Right cardiac atrium (tissue), 5 donors: ENCODE data around the gene QSOX1. TPM values are rescaled to one million over a fixed set of nuclear protein-coding genes. Genes with fewer than 3 reads are reported as not detected.

Experiments used
- ATAC-seq, 2 donors: fragments of 200-7000 bp; cut with Tn5 transposase; one replicate each; pipeline versions ENCODE4 v1.8.0 to v1.9.1; 2020; ENCODE audit warnings: moderate library complexity in 2 of 2, mild to moderate bottlenecking in 1 of 2
- DNase-seq, 3 donors: peaks; one replicate each; pipeline ENCODE4 v3.0.0-alpha.2; 2020
- H3K27ac ChIP-seq: one replicate; pipeline ENCODE4 v1.5.1; 2013; ENCODE audit warnings: mild to moderate bottlenecking, low read length, control low read depth, moderate library complexity
- H3K27me3 ChIP-seq: one replicate; pipeline ENCODE4 v1.6.1; 2013; ENCODE audit not compliant: control insufficient read depth, insufficient read depth
- H3K4me1 ChIP-seq: one replicate; pipeline ENCODE4 v1.6.1; 2013; ENCODE audit warnings: low read length; ENCODE audit not compliant: control insufficient read depth, insufficient read depth
- H3K4me3 ChIP-seq: one replicate; pipeline ENCODE4 v1.5.1; 2013; ENCODE audit warnings: low read length, control low read depth
- H3K9me3 ChIP-seq: one replicate; pipeline ENCODE4 v1.6.1; 2013; ENCODE audit warnings: low read length; ENCODE audit not compliant: control insufficient read depth
- WGBS: extraction: QIAGEN DNeasy Blood & Tissue Kit; methylation state at CpG from one replicate; pipeline ENCODE4 v1.1.7; 2013; 5-methylcytosine and 5-hydroxymethylcytosine counted together
- intact Hi-C, 4 donors: fragments of 100-400 bp; cut with DNase I; formaldehyde crosslinking; loops; one replicate each; pipeline versions ENCODE4 v1.11.0 to v1.14.0; 2022 to 2023
- long read RNA-seq, 4 donors: library from polyadenylated mRNA; unstranded; transcript quantifications; one replicate each; pipeline ENCODE4 v2.0.0, GENCODE V29; 2020 to 2021
- polyA plus RNA-seq: library from polyadenylated mRNA; stranded (reverse); fragments of 200-250 nt; gene quantifications from one replicate; pipeline ENCODE4 v1.2.3, GENCODE V29; 2013
- total RNA-seq, 4 donors: library from RNA; stranded (reverse); fragmentation: NEBNext Ultra II Directional; extraction: Animal tissue kit (Norgen Biotek cat#: 25700); gene quantifications; one replicate each; pipeline ENCODE4 v1.2.1, GENCODE V29; 2021
- donor health status: healthy with polysubstance abuse.
- donor health status: DM: no; HTN: yes; CAD: no.
- donor health status: DM: no; HTN: no; CAD: no.
- donor health status: DM: no; HTN: yes; CAD: no; lungs with severe emphysema.
- donor health status: DM: yes; HTN: yes; CAD: no.

The QSOX1 gene, protein sequence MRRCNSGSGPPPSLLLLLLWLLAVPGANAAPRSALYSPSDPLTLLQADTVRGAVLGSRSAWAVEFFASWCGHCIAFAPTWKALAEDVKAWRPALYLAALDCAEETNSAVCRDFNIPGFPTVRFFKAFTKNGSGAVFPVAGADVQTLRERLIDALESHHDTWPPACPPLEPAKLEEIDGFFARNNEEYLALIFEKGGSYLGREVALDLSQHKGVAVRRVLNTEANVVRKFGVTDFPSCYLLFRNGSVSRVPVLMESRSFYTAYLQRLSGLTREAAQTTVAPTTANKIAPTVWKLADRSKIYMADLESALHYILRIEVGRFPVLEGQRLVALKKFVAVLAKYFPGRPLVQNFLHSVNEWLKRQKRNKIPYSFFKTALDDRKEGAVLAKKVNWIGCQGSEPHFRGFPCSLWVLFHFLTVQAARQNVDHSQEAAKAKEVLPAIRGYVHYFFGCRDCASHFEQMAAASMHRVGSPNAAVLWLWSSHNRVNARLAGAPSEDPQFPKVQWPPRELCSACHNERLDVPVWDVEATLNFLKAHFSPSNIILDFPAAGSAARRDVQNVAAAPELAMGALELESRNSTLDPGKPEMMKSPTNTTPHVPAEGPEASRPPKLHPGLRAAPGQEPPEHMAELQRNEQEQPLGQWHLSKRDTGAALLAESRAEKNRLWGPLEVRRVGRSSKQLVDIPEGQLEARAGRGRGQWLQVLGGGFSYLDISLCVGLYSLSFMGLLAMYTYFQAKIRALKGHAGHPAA
- total RNA-seq (100 to 1,000 TPM; 349 to 399 (median 370) TPM), polyA plus RNA-seq (218 TPM)
- long read RNA-seq, donor 1, full-length matches to known transcripts: 330 of 696 reads
- long read RNA-seq, donor 1, partial matches to known transcripts: 309 of 696 reads
- long read RNA-seq, donor 1, other reads (novel, unspliced or antisense): 57 of 696 reads
- long read RNA-seq, donor 2, full-length matches to known transcripts: 202 of 385 reads
- long read RNA-seq, donor 2, partial matches to known transcripts: 133 of 385 reads
- long read RNA-seq, donor 2, other reads (novel, unspliced or antisense): 50 of 385 reads
- long read RNA-seq, donor 3, full-length matches to known transcripts: 445 of 1,190 reads
- long read RNA-seq, donor 3, partial matches to known transcripts: 589 of 1,190 reads
- long read RNA-seq, donor 3, other reads (novel, unspliced or antisense): 156 of 1,190 reads
- long read RNA-seq, donor 4, full-length matches to known transcripts: 210 of 412 reads
- long read RNA-seq, donor 4, partial matches to known transcripts: 149 of 412 reads
- long read RNA-seq, donor 4, other reads (novel, unspliced or antisense): 53 of 412 reads

DNA sequence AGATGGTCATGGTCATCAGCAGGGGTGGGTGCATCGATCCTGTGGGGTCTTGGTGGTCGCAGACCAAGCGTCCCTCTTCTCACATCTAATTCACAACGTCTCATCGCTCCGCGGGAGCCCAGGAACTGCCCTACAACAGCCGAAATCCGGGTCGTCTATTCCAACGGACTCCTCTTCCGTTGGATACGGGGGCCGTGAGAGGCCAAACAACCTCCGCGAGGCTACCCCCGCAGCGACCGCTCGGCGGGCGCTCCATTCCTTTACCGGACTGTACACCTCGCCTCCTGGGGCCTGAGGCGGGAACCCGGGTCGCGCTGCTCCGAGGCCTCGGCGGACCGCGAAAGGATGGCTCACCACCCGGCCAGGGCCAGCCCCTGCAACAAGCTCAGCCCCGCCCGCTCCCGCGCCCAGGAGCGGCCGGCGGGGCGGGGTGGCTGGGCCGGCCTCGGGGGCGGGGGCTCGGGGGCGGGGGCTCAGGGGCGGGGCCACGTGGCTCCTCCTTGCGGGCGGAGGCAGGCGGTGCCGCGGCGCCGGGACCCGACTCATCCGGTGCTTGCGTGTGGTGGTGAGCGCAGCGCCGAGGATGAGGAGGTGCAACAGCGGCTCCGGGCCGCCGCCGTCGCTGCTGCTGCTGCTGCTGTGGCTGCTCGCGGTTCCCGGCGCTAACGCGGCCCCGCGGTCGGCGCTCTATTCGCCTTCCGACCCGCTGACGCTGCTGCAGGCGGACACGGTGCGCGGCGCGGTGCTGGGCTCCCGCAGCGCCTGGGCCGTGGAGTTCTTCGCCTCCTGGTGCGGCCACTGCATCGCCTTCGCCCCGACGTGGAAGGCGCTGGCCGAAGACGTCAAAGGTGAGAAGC is at the start of gene QSOX1:
Gene QSOX1, plus strand, starts transcription at position 545 of the 857 bp plus-strand sequence. Its CDS starts 39 bp downstream, at position 584.
- peak; percentile 85 to 93 for ATAC-seq
- H3K4me3 ChIP-seq: peak within 1 kb of the TSS; percentile 81
- peak; percentile 93 to 96 (median 96) for DNase-seq
- H3K27me3 ChIP-seq: no peaks in the 10 kb centered on the region
- peak within 1 kb of the TSS; percentile 98 for H3K27ac ChIP-seq
- H3K4me1 ChIP-seq: peaks cover 23% of the 10 kb centered on the region
- 1% methylated on average over 100 of the region's 100 CpGs for WGBS
- intact Hi-C loops: no loop called here
- no peaks in the 10 kb centered on the region for H3K9me3 ChIP-seq

DNA sequence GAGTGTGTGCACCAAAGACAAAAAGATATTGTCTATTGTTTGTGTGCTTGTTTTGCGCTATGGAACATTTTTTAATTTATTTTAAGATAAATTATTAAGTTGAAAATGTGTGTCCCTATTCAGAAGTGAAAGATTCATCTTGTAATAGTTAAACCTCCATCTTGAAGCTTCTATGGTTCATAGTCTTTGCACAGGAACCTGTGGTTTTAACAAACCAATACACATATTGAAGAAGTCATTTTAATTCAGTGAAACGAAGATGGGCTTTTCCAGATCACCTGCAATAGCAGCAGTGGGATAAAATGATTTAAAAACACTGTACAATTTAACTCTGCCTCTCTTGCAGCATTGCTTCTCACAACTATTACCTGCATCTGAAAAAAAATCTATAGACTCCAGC is 42.6 kb upstream of the QSOX1 start:
- Histone ChIP-seq H3K27ac (no peak overlapping the region), H3K4me3 (no peak overlapping the region), H3K4me1 (peaks cover 9% of the 10 kb centered on the region), H3K9me3 (no peaks in the 10 kb centered on the region), H3K27me3 (no peaks in the 10 kb centered on the region)
- intact Hi-C loops: loop anchor here in 2 of 4 donors (10.0 kb wide), 1 partner anchor 63 kb away; no protein-coding TSS in a partner anchor
- WGBS: 88% methylated on average over 2 of the region's 2 CpGs
- DNase-seq: no peak
- no peak for ATAC-seq

DNA sequence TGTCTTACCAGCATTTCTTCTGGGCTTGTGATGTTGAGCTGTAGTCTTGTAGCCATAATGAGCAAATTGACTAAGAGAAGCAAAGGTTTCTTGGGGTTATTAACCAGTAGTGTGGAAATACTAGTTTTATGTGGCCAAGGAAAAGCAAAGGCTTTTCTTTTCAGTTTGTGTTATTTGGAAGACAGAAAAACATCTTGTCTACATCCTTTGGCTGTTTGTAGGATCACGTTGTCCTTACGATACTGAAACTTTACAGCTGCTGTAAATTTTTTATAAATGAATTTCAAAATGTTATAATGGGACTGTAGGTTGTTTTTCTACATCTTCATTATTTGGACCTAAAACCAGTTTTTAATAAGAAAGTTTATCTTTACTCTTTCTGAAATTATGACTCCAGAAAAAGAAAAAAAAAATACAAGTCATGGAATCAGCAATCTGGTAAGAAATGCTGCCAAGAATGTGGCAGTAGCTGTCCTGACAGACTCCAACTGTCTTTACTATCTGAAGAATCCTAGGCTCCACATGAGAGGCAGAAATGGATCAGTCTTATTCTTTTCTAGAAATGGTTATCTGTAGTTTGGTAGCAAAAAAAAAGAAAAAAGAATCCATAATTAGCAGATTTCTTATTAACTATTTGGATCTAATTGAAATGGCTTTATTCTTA is 41.6 kb upstream of the QSOX1 start:
- intact Hi-C loops: loop anchor here in 2 of 4 donors (10.0 kb wide), 1 partner anchor 62 kb away; no protein-coding TSS in a partner anchor
- H3K9me3 ChIP-seq: no peaks in the 10 kb centered on the region
- no peaks in the 10 kb centered on the region for H3K27me3 ChIP-seq
- H3K4me3 ChIP-seq: no peak overlapping the region
- H3K27ac ChIP-seq: no peak overlapping the region
- DNase-seq: no peak
- ATAC-seq: peak; percentile 44 to 60
- WGBS: 52% methylated on average over 2 of the region's 2 CpGs
- peaks cover 13% of the 10 kb centered on the region for H3K4me1 ChIP-seq

DNA sequence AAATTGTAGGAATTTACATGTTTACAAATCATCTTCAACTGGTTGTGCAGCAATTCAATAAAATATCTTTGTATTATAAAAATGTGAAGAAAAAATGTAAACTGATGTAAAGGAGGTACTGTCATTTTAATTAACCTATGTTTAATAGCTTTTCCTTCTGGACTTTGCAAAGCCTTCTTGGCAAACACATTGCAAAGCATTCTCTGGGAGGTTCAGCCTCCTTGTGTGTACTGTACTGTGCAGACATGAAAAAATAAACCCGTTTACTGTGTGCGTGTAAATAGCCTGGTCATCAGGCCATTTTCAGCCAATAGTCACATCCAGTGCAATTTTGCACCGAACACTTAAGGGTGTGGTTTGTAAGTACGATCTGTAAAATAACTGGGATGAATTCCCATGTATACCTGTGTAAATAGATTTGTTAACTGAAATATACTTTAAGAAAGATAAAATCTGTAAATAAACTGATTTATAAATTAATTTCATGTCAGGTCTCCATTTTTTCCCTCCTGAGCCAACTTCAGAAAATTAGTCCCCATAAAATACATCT is 40.2 kb upstream of the QSOX1 start:
- 52% methylated on average over 4 of the region's 4 CpGs for WGBS
- ATAC-seq (no peak), DNase-seq (no peak)
- Histone ChIP-seq H3K4me3 (no peak overlapping the region), H3K4me1 (peaks cover 13% of the 10 kb centered on the region), H3K9me3 (no peaks in the 10 kb centered on the region), H3K27me3 (no peaks in the 10 kb centered on the region), H3K27ac (no peak overlapping the region)
- intact Hi-C loops: loop anchor here in 2 of 4 donors (10.0 kb wide), 1 partner anchor 60 kb away; no protein-coding TSS in a partner anchor

DNA sequence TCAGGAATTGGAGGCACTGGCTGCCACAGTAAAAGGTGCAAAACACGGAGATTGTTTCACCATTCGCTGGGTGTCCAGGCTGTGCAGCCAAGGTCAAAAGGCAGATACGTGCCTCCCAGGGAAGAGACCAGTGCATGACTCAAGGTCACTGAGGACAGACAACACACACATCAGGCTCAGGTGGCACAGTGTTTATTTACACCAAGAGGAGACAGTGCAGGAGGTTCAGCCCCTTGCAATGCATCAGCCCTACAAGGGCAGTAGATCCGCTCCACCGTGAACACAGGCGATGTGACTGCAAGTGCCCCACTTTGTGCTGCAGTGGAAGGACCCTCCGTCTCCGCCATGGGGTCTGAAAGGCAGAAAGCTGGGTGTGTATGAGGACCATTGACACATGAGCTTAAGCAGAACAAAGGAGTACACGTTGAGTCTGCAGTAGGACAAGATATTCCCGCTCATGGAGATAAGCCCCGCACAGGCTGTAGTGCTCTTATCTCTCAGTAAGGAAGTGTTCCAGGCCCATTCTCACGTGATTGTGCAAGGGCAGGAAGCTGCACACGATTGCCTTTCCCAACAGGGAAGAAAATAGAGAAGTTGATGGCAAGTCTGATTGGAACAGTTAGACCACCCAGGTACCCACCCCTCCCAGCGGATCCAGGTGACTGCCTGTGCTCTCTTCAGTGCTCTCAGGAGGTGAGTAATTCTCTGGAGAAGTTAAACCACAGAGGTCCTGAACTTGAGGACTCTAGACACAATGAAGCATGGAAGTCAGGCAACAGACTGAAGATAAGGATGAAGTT is 37.5 kb upstream of the QSOX1 start:
- Histone ChIP-seq H3K27me3 (no peaks in the 10 kb centered on the region), H3K4me3 (no peak overlapping the region), H3K4me1 (peaks cover 13% of the 10 kb centered on the region), H3K27ac (peak overlapping the region; percentile 71), H3K9me3 (no peaks in the 10 kb centered on the region)
- intact Hi-C loops: loop anchor here in 3 of 4 donors (5.0 to 10.0 kb wide), 2 partner anchors 58 to 60 kb away; no protein-coding TSS in a partner anchor
- WGBS: 43% methylated on average over 14 of the region's 14 CpGs
- ATAC-seq: peak; percentile 85 to 88
- DNase-seq: peak in 2 of 3 donors; percentile 44 to 69

DNA sequence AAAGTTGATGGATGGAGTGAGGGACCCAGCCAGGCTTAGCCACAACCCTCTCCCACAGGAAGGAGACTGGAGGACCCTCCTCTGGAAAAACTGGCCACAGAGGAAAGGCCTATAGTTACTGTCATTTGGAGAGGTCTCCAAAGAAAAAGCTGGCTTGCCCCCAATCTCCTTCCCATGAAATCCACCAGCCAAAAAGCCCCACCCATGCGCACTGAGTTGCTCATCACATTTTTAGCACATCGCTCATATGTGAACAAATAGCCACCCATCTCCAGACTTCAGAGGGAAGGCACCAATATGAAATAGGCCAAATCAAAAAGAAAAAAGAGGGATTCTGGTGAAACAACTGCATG is 36.9 kb upstream of the QSOX1 start:
- H3K27ac ChIP-seq: peak overlapping the region; percentile 71

DNA sequence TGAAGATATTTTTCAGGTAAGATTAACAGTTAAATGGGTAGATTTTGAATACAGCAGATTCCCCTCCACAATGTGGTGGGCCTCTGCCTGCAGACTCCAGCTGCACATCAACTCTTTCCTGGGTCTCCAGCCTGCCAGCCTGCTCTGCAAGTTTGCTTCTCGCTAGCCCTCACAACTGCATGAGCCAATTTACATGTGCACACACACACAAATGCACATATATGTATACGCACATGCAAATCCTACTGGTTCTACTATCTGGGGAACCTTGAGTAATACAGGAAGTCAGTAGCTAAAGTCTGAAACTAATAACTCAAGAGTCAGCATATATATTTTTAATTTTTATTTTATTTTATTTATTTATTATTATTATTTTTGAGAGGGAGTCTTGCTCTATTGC is 34.8 kb upstream of the QSOX1 start:
- intact Hi-C loops: loop anchor here in 3 of 4 donors (5.0 to 10.0 kb wide), 2 partner anchors 55 to 57 kb away; no protein-coding TSS in a partner anchor
- Histone ChIP-seq H3K4me3 (no peak overlapping the region), H3K27ac (no peak overlapping the region), H3K27me3 (no peaks in the 10 kb centered on the region), H3K9me3 (no peaks in the 10 kb centered on the region), H3K4me1 (peaks cover 13% of the 10 kb centered on the region)
- ATAC-seq (no peak), DNase-seq (no peak)
- WGBS: 94% methylated on average over 2 of the region's 2 CpGs

More for the DNA sequence above, 36.9 kb upstream of the QSOX1 start:
- DNase-seq (peak in 2 of 3 donors; percentile 44 to 71), ATAC-seq (peak; percentile 24 to 53)
- intact Hi-C loops: loop anchor here in 3 of 4 donors (5.0 to 10.0 kb wide), 2 partner anchors 57 to 60 kb away; no protein-coding TSS in a partner anchor
- Histone ChIP-seq H3K4me3 (no peak overlapping the region), H3K4me1 (peaks cover 13% of the 10 kb centered on the region), H3K27me3 (no peaks in the 10 kb centered on the region), H3K9me3 (no peaks in the 10 kb centered on the region)
- WGBS: 71% methylated on average over 2 of the region's 2 CpGs

DNA sequence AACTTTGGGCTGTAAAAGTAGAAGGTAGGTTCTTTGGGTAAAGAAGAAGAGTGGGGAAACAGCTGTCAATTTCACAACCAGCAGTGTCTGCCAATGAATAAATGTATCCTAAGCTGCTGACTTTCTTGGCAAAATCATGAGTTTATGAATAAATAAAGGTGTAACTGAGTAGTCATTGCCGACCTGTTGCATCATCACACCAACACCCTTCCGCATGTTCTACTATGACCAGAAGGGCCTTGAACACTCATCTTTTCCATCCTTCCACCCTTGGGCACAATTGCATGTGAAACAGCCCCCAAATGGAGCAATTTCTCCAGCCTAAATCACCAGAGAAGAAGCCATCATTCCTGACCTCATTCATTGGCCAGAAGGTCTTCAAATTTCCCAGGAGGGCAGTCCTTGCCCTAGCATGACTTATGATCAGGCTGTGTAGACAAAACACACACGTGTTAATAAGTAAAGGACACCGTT is 31.2 kb upstream of the QSOX1 start:
- DNase-seq (no peak), ATAC-seq (no peak)
- intact Hi-C loops: no loop called here
- H3K27me3 ChIP-seq: no peaks in the 10 kb centered on the region
- no peaks in the 10 kb centered on the region for H3K4me1 ChIP-seq
- no peak overlapping the region for H3K27ac ChIP-seq
- no peaks in the 10 kb centered on the region for H3K9me3 ChIP-seq
- WGBS: 88% methylated on average over 4 of the region's 4 CpGs
- no peak overlapping the region for H3K4me3 ChIP-seq
